Kidney glomerular epithelial cell (primary cell): ENCODE data around the gene GP1BA.
"Not testable (repeated sequence)": the region's sequence is repeated elsewhere in the genome, so short reads cannot be mapped to it uniquely, and the experiment has no call there.

Experiments used
- DNase-seq: peaks from one replicate; lab custom pipeline; 2025; lab: John Stamatoyannopoulos, UW

GP1BA gene

DNA sequence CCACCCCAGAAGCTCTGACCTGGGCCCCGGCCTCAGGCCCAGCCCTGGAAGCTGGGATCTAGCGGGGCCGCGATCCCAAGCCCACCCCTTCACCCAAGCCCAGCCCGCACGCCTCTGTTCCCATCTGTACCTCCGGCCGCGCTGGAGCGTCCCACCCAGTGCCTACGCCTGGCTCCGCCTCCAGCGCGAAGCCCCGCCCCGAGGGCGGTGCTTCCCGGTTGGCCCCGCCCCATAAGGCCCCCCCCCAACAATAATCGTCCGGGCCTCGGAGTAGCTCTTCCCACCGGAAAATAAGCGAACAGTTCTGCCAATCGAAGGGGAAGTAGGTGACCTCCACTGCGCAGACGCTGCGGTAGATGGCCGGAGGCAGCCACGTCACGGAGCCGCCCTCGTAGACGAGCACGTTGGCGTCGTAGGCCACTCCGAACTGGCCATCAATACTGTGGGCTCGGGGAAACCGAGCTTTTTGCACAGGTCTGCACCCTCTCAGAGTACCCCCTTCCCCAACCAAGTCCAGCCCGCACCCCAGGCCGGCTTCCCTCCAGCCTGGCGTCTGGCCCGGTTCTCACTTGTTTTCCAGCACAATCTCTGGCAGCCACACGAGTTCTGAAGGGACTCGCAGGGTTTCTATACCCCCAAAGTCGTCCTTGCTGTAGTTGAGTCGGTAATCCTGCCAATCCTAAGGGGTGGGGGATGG, 30.3 kb upstream of the GP1BA start:
- no peak for DNase-seq

DNA sequence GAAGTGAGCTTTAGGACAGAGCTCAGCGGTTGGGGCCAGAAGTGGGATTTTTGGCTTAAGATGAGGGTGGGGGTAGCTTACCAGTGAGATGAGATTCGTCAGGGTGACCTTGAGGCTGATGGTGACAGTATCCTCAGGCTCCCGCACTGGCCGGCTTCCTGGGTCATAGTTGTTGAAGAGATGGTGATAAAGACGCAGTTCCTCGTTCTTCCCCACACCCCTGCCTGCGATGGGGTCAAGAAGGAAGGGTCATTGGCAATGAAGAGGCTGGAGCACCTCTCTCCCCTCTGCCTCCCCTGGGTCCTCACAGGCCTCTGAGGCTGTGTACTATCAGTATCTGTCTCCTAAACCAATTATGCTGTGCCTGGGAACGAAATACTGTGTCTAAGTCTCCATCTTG, 29.5 kb upstream of the GP1BA start:
- DNase-seq, result no peak

GRCh38 chr17:4903051-4903818, 28.8 kb upstream of the GP1BA start, which contains the start of gene CHRNE:
TSS of gene CHRNE (minus strand) at chr17:4903098. CDS start at chr17:4903063, 35 bp downstream.
- DNase-seq, result peak; percentile 77

- not testable (repeated sequence) for DNase-seq
These were observed 25.4 kb upstream of the GP1BA start for GRCh38 chr17:4906642-4907041.

GRCh38 chr17:4908301-4908700, 23.8 kb upstream of the GP1BA start:
- no peak for DNase-seq

DNA sequence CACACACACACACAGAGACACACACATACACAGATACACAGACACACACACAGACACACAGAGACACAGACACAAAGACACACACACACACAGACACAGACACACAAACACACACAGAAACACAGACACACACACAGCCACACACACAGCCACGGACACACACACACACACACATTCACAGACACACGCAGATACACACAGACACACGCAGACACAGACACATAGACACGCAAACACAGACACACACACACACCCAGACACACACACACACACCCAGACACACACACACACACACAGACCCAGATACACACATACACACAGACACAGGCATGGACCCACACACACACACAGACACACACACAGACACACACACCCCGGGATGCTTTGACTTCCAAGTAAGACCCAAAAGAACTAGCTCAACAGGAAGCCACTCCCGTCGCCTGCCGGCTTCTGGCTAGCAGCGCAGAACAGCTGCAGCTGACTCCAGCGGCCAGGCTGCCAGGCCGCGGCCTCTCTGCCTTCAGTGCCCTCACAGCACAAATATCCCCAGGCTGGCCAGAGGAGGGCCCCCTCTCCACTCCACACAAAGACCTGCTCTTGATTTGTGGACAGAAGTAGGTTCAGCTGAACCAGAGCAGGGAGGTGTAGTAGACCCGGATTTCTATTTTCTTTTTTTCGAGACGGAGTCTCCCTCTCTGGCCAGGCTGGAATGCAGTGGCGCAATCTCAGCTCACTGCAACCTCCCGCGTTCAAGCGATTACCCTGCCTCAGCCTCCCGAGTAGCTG, 23.2 kb upstream of the GP1BA start:
- DNase-seq, result peak; percentile 93

DNA sequence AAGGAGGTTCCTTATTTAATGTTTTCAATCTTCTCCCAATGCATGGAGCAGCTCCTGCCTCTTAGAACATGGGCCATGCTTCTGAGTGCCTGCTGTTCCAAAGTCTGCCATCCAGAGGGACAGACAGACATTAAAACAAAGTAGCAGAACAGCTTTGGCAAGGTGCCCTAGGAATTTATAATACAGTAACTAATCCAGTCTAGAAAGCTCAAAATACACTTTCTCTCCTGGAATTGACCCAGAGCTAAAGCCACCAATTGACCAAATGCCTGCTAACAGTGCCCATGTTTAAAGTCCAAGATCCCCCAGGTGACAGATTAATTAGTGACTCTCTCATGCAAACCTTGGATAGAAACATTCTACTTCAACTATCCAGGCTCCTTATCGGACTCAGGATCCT, 18.1 kb upstream of the GP1BA start:
- peak; percentile 21 for DNase-seq

DNA sequence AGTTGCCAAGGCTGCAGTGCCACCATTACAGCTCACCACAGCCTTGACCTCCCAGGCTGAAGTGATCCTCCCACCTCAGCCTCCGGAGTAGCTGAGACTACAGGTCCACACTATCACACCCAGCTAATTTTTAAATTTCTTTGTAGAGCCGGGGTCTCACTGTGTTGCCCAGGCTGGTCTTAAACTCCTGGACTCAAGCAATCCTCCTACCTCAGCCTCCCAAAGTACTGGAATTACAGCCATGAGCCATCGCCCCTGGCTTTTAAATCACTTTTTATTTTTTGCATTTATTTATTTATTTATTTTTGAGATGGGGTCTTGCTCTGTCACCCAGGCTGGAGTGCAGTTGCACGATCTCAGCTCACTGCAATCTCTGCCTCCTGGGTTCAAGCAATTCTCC, 17.5 kb upstream of the GP1BA start:
- not testable (repeated sequence) for DNase-seq

- no peak for DNase-seq
These were observed 12.5 kb upstream of the GP1BA start for GRCh38 chr17:4919511-4920047.

DNA sequence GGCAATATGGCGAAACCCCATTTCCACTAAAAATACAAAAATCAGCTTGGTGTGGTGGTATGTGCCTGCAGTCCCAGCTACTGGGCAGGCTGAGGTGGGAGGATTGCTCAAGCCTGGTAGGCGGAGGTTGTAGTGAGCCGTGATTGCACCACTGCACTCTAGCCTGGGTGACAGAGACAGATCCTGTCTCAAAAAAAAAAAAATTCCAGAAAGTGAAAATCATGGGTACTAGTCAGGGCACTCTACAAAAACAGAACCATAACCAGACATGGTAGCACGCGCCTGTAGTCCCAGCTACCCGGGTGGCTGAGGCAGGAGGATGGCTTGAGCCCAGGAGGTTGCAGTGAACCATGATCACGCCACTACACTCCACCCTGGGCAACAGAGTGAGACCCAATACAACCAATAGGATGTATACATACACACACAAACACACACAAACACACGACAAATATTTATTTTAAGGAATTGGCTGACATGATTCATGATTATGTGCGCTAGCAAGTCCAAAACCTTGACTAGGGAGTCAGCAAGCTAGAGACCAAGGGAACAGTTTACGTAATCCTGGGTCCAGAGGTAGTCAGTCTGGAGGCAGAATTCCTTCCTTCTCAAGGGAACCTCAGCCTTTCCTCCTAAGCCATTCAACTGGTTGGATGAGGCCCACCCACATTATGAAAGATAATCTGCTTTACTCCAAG, 11.6 kb upstream of the GP1BA start:
- DNase-seq, result no peak

- DNase-seq, result no peak
These were observed 10.8 kb upstream of the GP1BA start for GRCh38 chr17:4921320-4921719.

DNA sequence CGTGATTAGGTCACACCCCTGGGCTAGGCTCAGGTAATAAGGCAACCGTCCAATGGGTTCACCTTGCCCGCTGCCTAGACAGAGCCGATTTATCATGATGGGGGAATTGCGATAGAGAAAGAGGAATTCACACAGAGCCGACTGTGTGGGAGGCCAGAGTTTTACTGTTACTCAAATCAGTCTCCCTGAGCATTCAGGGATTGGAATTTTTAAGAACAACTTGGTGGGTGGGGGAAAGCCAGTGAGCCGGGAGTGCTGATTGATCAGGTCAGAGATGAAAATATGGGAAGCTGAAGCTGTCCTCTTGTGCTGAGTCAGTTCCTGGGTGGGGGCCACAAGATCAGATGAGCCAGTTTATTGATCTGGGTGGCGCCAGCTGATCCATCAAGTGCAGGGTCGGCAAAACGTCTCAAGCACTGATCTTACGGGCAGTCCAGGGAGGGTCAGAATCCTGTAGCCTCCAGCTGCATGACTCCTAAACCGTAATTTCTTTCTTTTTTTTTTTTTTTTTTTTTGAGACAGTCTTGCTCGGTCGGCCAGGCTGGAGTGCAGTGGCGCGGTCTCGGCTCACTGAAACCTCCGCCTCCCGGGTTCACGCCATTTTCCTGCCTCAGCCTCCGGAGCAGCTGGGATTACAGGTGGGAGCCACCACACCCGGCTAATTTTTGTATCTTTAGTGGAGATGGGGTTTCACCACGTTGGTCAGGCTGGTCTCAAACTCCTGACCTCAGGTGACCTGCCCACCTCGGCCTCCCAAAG, 5.3 kb upstream of the GP1BA start:
- DNase-seq, result not testable (repeated sequence)

DNA sequence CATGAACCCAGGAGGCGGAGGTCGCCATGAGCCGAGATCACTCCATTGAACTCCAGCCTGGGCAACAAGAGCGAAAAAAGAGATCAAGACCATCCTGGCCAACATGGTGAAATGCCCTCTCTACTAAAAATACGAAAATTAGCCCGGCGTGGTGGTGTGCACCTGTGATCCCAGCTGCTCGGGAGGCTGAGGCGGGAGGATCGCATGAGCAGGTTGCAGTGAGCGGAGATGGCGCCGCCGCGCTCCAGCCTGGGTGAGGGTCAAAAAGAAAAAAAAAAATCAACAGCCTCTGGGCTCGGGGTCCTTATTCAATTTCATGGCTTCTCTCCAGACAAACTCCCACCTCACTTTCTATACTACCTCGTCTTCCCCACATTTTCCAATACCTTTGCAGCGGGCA, 3.2 kb upstream of the GP1BA start:
- DNase-seq, result no peak

DNA sequence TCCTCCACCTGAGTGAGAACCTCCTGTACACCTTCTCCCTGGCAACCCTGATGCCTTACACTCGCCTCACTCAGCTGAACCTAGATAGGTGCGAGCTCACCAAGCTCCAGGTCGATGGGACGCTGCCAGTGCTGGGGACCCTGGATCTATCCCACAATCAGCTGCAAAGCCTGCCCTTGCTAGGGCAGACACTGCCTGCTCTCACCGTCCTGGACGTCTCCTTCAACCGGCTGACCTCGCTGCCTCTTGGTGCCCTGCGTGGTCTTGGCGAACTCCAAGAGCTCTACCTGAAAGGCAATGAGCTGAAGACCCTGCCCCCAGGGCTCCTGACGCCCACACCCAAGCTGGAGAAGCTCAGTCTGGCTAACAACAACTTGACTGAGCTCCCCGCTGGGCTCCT, 679 bp downstream of the GP1BA start:
- no peak for DNase-seq

- no peak for DNase-seq
These were observed 1.6 kb downstream of the GP1BA start for GRCh38 chr17:4933646-4934045.

- no peak for DNase-seq
These were observed 2.3 kb downstream of the GP1BA start for GRCh38 chr17:4934173-4934979.

DNA sequence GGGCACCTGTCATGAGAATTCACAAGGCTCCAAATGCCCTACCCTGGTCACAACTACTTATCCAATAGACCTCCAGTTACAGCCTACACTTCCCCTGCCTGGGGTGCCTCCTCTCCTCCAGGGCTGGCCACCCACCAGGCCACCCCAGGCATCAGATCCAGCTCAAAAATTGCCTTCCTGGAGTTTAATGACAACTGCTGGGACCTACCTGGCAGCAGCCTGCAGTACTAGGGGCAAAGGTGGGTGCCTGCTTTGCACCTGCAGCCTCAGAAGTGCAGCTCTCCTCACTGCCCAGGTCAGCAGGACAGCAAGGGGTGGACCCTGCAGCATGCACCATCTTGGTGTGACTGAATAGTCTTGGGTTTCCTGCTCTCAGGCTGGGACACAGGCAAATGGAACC, 3.6 kb downstream of the GP1BA start:
- no peak for DNase-seq

DNA sequence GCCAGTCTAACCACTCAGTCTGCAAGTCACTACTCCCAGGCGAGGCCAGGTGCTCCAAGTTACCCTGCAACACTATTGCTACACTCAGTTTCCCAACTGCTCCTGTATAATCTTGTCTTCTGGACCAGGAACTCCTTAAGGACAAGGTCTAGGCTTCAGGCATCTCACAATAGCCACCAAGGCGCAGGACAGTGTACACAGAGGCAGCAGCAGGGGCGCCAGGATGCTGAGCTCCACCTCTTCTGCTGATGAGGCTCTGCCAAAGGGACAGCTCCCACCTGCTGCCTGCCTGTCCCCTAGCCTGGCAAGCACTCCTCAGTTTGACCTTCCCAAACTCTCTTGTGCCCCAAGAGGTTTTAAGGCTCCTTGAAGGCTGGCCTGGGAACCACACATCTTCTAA, 4.4 kb downstream of the GP1BA start:
- DNase-seq, result no peak

DNA sequence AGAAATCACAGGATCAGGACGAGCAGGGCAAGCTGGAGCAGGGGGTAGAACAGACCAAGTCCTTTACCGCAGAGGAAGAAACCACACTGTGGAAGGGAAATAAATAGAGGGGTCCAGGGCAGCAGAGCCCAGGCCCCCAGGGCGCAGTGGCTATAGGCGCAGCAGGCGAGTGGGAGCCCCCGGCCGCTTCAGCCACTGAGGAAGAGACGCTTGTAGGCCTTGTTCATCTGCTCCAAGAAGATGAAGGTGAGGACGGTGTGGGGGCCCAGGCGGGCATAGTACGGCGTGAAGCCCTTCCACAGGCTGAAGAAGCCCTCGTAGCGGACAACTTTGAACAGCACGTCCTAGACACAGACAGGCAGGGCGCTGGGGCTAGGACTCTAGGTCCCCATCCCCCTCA, 5.5 kb downstream of the GP1BA start:
- no peak for DNase-seq

GRCh38 chr17:4938069-4938491, 6.0 kb downstream of the GP1BA start:
- no peak for DNase-seq
